ENCODE measurements around the gene AKAIN1. TPM values are rescaled to one million over a fixed set of nuclear protein-coding genes. Genes with fewer than 3 reads are reported as not detected.

AKAIN1 gene
- total RNA-seq, 2 experiments from 2014 or later: not detected

DNA sequence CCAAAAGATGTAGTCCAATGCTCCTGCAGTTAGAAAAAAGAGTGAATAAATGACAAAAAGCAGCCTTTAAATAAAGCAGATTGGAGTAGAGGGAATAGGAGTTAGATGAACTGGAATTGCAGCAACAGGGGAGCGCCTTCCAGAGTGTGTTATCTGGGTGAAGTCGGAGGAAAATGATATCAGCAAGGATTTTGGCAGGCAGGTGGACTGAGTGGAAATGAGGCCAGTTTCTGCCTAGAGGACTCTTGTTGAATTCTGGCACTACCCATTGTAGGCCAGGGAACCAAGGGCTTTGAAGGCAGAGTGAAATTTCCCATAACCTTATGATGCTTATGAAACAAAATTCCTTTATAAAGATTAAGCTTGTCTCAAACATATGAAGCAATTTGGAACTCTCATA lies 59.8 kb downstream of the AKAIN1 start:
- TF ChIP-seq, protein P1, sequence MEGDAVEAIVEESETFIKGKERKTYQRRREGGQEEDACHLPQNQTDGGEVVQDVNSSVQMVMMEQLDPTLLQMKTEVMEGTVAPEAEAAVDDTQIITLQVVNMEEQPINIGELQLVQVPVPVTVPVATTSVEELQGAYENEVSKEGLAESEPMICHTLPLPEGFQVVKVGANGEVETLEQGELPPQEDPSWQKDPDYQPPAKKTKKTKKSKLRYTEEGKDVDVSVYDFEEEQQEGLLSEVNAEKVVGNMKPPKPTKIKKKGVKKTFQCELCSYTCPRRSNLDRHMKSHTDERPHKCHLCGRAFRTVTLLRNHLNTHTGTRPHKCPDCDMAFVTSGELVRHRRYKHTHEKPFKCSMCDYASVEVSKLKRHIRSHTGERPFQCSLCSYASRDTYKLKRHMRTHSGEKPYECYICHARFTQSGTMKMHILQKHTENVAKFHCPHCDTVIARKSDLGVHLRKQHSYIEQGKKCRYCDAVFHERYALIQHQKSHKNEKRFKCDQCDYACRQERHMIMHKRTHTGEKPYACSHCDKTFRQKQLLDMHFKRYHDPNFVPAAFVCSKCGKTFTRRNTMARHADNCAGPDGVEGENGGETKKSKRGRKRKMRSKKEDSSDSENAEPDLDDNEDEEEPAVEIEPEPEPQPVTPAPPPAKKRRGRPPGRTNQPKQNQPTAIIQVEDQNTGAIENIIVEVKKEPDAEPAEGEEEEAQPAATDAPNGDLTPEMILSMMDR (IDR thresholded peaks at IDR 0.05): no peak
- intact Hi-C loops (cut with micrococcal nuclease): no loop called here
- H3K27ac Mint-ChIP-seq: no peak overlapping the region
- ATAC-seq: no peak
- H3K4me1 Mint-ChIP-seq (ENCODE audit: low read depth): no peaks in the 10 kb centered on the region
- H3K27me3 Mint-ChIP-seq: no peaks in the 10 kb centered on the region
- no peak for DNase-seq
- ChIA-PET POLR2A (no interaction called here), CTCF (no interaction called here)
- H3K36me3 Mint-ChIP-seq (ENCODE audit: low read depth): no peaks in the 10 kb centered on the region
- H3K9me3 Mint-ChIP-seq: no peaks in the 10 kb centered on the region
- no peak overlapping the region for H3K4me3 Mint-ChIP-seq

- no peak overlapping the region for H3K27ac Mint-ChIP-seq
- no peaks in the 10 kb centered on the region for H3K27me3 Mint-ChIP-seq
- H3K4me1 Mint-ChIP-seq (ENCODE audit: low read depth): no peaks in the 10 kb centered on the region
- DNase-seq (no peak), ATAC-seq (no peak)
- ChIA-PET CTCF (no interaction called here), POLR2A (no interaction called here)
- no peak overlapping the region for H3K4me3 Mint-ChIP-seq
- H3K9me3 Mint-ChIP-seq: no peaks in the 10 kb centered on the region
- no peaks in the 10 kb centered on the region for H3K36me3 Mint-ChIP-seq (ENCODE audit: low read depth)
- intact Hi-C loops (cut with micrococcal nuclease): no loop called here
- TF ChIP-seq, protein P1 (IDR thresholded peaks at IDR 0.05): no peak
Measured at GRCh38 chr18:5132987-5133386, 64.1 kb downstream of the AKAIN1 start.

- no peak for ATAC-seq
- Mint-ChIP-seq H3K9me3 (peaks cover 30% of the 10 kb centered on the region), H3K36me3 (ENCODE audit: low read depth) (peaks cover 3% of the 10 kb centered on the region), H3K27ac (no peak overlapping the region), H3K4me1 (ENCODE audit: low read depth) (no peaks in the 10 kb centered on the region), H3K4me3 (no peak overlapping the region), H3K27me3 (no peaks in the 10 kb centered on the region)
- TF ChIP-seq, protein P1 (IDR thresholded peaks at IDR 0.05): no peak
- DNase-seq: no peak
- POLR2A ChIA-PET: no interaction called here
- intact Hi-C loops (cut with micrococcal nuclease): no loop called here
- CTCF ChIA-PET: no interaction called here
Measured at GRCh38 chr18:5122272-5122671, 74.8 kb downstream of the AKAIN1 start.

GRCh38 chr18:5110266-5110665 lies 86.8 kb downstream of the AKAIN1 start:
- intact Hi-C loops (cut with micrococcal nuclease): no loop called here
- DNase-seq: no peak

DNA sequence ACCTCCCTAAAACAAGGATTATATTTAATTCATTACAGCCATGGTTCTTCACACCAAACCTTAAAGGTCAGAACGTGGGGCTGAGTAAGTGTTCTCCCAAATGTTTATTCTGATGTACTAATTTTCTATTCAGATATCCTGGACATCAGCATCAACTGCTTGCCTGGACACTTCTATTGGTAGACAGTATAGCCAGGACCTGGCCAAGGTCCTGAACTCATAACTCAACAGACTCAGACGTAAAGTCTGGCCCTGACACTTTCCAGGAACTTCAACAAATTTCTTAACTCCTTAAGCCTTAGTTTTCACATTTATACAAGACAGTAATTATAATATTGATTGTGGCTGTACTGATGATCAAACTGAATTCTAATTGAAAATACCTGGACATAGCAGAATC lies 89.1 kb downstream of the AKAIN1 start:
- ATAC-seq (no peak), DNase-seq (no peak)
- TF ChIP-seq, protein P1 (IDR thresholded peaks at IDR 0.05): no peak
- H3K9me3 Mint-ChIP-seq: no peaks in the 10 kb centered on the region
- no peak overlapping the region for H3K27ac Mint-ChIP-seq
- peaks cover 3% of the 10 kb centered on the region for H3K4me1 Mint-ChIP-seq (ENCODE audit: low read depth)
- POLR2A ChIA-PET: no interaction called here
- no peaks in the 10 kb centered on the region for H3K36me3 Mint-ChIP-seq (ENCODE audit: low read depth)
- H3K27me3 Mint-ChIP-seq: no peaks in the 10 kb centered on the region
- CTCF ChIA-PET: no interaction called here
- H3K4me3 Mint-ChIP-seq: no peak overlapping the region
- intact Hi-C loops (cut with micrococcal nuclease): no loop called here

More at GRCh38 chr18:5110266-5110665, 86.8 kb downstream of the AKAIN1 start:
- H3K9me3 Mint-ChIP-seq: no peaks in the 10 kb centered on the region
- peaks cover 3% of the 10 kb centered on the region for H3K4me1 Mint-ChIP-seq (ENCODE audit: low read depth)
- H3K27me3 Mint-ChIP-seq: no peaks in the 10 kb centered on the region
- H3K4me3 Mint-ChIP-seq: no peak overlapping the region
- no peak for ATAC-seq
- ChIA-PET CTCF (no interaction called here), POLR2A (interaction anchor here (0.6 kb wide), 1 partner anchor 61 kb away, joined by 3 read pairs; no protein-coding TSS in a partner anchor)
- no peaks in the 10 kb centered on the region for H3K36me3 Mint-ChIP-seq (ENCODE audit: low read depth)
- H3K27ac Mint-ChIP-seq: no peak overlapping the region
- TF ChIP-seq, protein P1 (IDR thresholded peaks at IDR 0.05): no peak
